ENCODE data around the gene PCAT7.

The PCAT7 gene

GRCh38 chr9:94528886-94529285 is 26.0 kb upstream of the PCAT7 start:
- TF ChIP-seq GLIS2 (tag by site-specific recombination; IDR thresholded peaks at IDR 0.05) (no peak), ELK4 (IDR thresholded peaks at IDR 0.05; ENCODE audit: borderline replicate concordance, low read depth, low read length) (no peak), GFI1B (tag by site-specific recombination; IDR thresholded peaks at IDR 0.05) (no peak)
- no peaks in the 10 kb centered on the region for H3K9me3 ChIP-seq (ENCODE audit: control insufficient read depth, insufficient read depth, low read depth, low read length)
- H3K4me3 ChIP-seq (ENCODE audit: low read depth, low read length) = no peak overlapping the region
- ChIA-PET CTCF (no interaction called here), POLR2A (no interaction called here)
- no peaks in the 10 kb centered on the region for H3K36me3 ChIP-seq (ENCODE audit: control insufficient read depth in 2 of 2, insufficient read depth in 1 of 2, low read length in 2 of 2)
- H3K27ac ChIP-seq (ENCODE audit: extremely low read depth, low read depth, low read length) = no peak overlapping the region
- no peaks in the 10 kb centered on the region for H3K4me1 ChIP-seq (ENCODE audit: control insufficient read depth, insufficient read depth, low read length)

- Histone ChIP-seq H3K4me1 (ENCODE audit: control insufficient read depth, insufficient read depth, low read length) (no peaks in the 10 kb centered on the region), H3K27ac (ENCODE audit: extremely low read depth, low read depth, low read length) (no peak overlapping the region), H3K9me3 (ENCODE audit: control insufficient read depth, insufficient read depth, low read depth, low read length) (no peaks in the 10 kb centered on the region), H3K36me3 (ENCODE audit: control insufficient read depth in 2 of 2, insufficient read depth in 1 of 2, low read length in 2 of 2) (no peaks in the 10 kb centered on the region), H3K4me3 (ENCODE audit: low read depth, low read length) (no peak overlapping the region)
- no peak for TF ChIP-seq ZNF585B (tag by site-specific recombination; IDR thresholded peaks at IDR 0.05)
- no peak for TF ChIP-seq ZNF223 (tag by site-specific recombination; IDR thresholded peaks at IDR 0.05)
- no peak for TF ChIP-seq ZNF639 (tag by site-specific recombination; IDR thresholded peaks at IDR 0.05)
- TF ChIP-seq ZBTB17 (tag by site-specific recombination; IDR thresholded peaks at IDR 0.05) = no peak
- no peak for TF ChIP-seq KLF1 (tag by site-specific recombination; IDR thresholded peaks at IDR 0.05)
- no peak for TF ChIP-seq ZNF26 (tag by site-specific recombination; IDR thresholded peaks at IDR 0.05)
- TF ChIP-seq ZNF366 (tag by site-specific recombination; conservative IDR thresholded peaks at IDR 0.05) = no peak
- no peak for TF ChIP-seq ZNF600 (tag by site-specific recombination; IDR thresholded peaks at IDR 0.05)
- TF ChIP-seq ZNF549 (tag by site-specific recombination; IDR thresholded peaks at IDR 0.05) = no peak
- TF ChIP-seq ZNF596 (tag by site-specific recombination; IDR thresholded peaks at IDR 0.05) = no peak
- no peak for TF ChIP-seq ZNF843 (tag by site-specific recombination; IDR thresholded peaks at IDR 0.05)
- no peak for TF ChIP-seq FEZF1 (tag by site-specific recombination; IDR thresholded peaks at IDR 0.05)
- no peak for TF ChIP-seq ZEB2 (tag by site-specific recombination; IDR thresholded peaks at IDR 0.05)
- TF ChIP-seq ZNF555 (tag by site-specific recombination; conservative IDR thresholded peaks at IDR 0.05) = no peak
- CTCF ChIA-PET = no interaction called here
- POLR2A ChIA-PET = interaction anchor here (0.6 kb wide), 1 partner anchor 44 kb away, joined by 5 read pairs; no protein-coding TSS in a partner anchor
Observed at GRCh38 chr9:94533155-94533554, 21.7 kb upstream of the PCAT7 start.

- CTCF ChIA-PET = interaction anchor here (0.6 to 0.7 kb wide), 2 partner anchors 84 to 592 kb away, joined by 3 read pairs; no protein-coding TSS in a partner anchor
- H3K27ac ChIP-seq (ENCODE audit: extremely low read depth, low read depth, low read length) = no peak overlapping the region
- POLR2A ChIA-PET = interaction anchor here (0.6 kb wide), 1 partner anchor 44 kb away, joined by 5 read pairs; no protein-coding TSS in a partner anchor
- no peaks in the 10 kb centered on the region for H3K4me1 ChIP-seq (ENCODE audit: control insufficient read depth, insufficient read depth, low read length)
- H3K9me3 ChIP-seq (ENCODE audit: control insufficient read depth, insufficient read depth, low read depth, low read length) = no peaks in the 10 kb centered on the region
- no peak overlapping the region for H3K4me3 ChIP-seq (ENCODE audit: low read depth, low read length)
- no peaks in the 10 kb centered on the region for H3K36me3 ChIP-seq (ENCODE audit: control insufficient read depth in 2 of 2, insufficient read depth in 1 of 2, low read length in 2 of 2)
- TF ChIP-seq ZNF292 (tag by site-specific recombination; IDR thresholded peaks at IDR 0.05; ENCODE audit: borderline replicate concordance, low read depth) = no peak
- TF ChIP-seq ZNF664 (tag by site-specific recombination; IDR thresholded peaks at IDR 0.05) = no peak
- no peak for TF ChIP-seq ZNF155 (tag by site-specific recombination; IDR thresholded peaks at IDR 0.05)
- no peak for TF ChIP-seq ZFHX2 (tag by site-specific recombination; conservative IDR thresholded peaks at IDR 0.05)
- no peak for TF ChIP-seq ZNF600 (tag by site-specific recombination; IDR thresholded peaks at IDR 0.05)
- TF ChIP-seq BCL6B (tag by site-specific recombination; IDR thresholded peaks at IDR 0.05) = no peak
- no peak for TF ChIP-seq ZNF18 (tag by site-specific recombination; IDR thresholded peaks at IDR 0.05)
- TF ChIP-seq ZNF324 (tag by site-specific recombination; IDR thresholded peaks at IDR 0.05) = no peak
Observed at GRCh38 chr9:94533601-94534000, 21.3 kb upstream of the PCAT7 start.

Measured in HEK293 (cell line).